Left forelimb (tissue), 1 donor: Measurements from ENCODE around the gene UTP11.
A peak's percentile ranks its signal among the peaks of the same experiment; 100 is the strongest.
"Not testable (repeated sequence)": the region's sequence is repeated elsewhere in the genome, so short reads cannot be mapped to it uniquely, and the experiment has no call there.

Experiments
- DNase-seq: peaks from one replicate; pipeline ENCODE4 v3.0.0-alpha.2; 2018; ENCODE audit warnings: low spot score

Gene UTP11, protein sequence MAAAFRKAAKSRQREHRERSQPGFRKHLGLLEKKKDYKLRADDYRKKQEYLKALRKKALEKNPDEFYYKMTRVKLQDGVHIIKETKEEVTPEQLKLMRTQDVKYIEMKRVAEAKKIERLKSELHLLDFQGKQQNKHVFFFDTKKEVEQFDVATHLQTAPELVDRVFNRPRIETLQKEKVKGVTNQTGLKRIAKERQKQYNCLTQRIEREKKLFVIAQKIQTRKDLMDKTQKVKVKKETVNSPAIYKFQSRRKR

DNA sequence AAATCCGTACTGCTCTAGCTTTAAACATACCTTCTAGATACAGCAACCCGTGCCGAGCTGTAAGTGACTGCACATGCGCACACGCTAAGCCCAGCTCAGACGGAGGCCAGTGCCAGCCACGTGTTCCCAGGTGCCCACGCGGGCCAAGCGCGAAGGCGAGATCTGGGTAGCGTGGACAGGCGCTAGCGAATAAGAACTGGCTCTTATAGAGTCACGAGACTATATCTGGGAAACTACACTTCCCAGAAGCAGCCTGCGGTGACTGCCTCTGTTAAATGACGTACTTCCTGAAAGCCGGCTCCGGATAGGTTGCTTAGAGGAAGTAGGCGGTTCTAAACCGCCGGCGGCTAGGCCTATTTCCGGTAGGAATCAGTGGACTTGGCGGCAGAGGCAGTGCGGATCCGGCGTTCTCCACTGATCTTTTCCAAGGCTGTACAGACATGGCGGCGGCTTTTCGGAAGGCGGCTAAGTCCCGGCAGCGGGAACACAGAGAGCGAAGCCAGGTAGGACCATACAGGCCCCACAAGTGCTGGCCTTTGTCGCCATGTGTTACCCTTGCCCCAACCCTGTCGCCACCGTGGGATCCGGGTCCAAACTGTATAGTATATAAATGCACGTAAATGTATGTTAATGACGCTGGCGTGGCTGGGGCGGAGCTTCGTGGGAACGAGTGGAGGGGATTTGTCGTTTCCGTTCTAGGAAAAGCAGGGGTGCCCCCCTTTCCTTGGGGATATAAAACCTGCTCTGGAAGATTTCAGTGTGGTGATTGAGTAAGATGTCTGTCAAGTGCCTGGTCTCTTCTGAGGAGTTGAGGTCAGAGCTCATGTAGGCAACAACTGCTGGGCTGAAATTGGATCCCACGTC, at the start of gene UTP11:
TSS of gene UTP11 (plus strand) at position 372 of the 864 bp plus-strand sequence. CDS start at position 441, 69 bp downstream.
- DNase-seq = peak; percentile 92

DNA sequence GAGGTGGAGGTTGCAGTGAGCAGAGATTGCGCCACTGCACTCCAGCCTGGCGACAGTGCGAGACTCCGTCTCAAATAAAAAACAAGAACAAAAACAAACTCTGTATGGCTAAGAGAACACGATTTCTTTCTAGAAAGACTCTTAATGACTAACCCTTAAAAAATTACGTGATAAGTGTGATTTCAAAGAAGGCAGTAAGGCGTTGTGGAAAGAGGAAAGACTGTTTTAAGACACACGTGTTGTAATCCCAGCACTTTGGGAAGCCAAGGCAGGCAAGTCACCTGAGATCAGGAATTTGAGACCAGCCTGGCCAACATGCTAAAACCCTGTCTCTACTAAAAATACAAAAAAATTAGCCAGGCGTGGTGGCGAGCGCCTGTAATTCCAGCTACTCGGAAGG, 48.4 kb upstream of the UTP11 start:
- DNase-seq = not testable (repeated sequence)

DNA sequence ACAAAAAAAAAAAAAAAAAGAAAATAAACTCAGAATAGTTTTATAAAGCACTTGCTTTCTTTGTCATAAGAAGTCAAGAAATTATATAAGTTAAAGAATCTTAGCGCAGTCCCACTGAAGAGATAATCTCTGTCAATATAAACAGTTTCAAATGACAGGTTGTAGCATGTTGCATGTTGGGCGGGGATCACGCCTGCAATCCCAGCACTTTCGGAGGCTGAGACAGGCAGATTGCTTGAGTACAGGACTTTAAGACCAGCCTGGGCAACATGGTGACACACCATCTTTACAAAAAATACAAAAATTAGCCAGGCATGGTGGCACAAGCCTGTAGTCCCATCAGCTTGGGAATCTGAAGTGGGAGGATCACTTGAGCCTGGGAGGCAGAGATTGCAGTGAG, 47.2 kb upstream of the UTP11 start:
- no peak for DNase-seq

DNA sequence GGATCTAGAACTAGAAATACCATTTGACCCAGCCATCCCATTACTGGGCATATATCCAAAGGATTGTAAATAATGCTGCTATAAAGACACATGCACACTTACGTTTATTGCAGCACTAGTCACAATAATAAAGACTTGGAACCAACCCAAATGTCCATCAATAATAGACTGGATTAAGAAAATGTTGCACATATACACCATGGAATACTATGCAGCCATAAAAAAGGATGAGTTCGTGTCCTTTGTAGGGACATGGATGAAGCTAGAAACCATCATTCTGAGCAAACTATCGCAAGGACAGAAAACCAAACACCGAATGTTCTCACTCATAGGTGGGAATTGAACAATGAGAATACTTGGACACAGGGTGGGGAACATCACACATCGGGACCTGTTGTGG, 38.9 kb upstream of the UTP11 start:
- DNase-seq = not testable (repeated sequence)

DNA sequence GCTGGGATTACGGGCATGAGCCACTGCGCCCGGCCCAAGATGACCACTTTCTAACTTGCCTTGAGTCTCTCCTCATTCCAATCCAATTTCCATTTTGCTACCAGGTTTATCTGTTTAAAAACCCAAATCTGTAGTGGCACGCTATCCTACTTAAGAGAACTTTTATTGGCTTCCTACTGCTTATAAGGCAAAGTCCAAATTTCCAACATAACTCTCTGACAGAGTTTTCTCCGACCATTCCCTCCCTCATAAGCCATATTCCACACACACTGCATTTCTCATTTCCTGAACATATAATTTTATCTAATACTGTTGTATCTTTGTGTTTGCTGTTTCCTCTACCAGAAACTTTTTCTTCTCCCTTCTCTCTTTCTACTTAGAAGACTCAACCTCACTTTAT, 38.0 kb upstream of the UTP11 start:
- no peak for DNase-seq

DNA sequence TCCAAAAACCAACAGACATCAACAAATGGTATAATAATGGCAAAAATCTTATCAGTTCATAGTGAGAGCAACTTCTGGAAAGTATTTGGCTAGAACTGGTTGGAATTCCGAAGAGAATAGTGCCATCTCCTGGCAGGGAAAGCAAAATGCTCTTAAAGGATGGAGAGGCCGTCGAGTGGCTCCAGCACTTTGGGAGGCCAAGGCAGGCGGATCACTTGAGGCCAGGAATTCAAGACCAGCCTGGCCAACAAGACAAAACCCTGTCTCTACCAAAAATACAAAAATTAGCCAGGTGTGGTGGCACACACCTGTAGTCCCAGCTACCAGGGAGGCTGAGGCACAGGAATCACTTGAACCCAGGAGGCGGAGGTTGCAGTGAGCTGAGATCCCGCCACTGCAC, 37.5 kb upstream of the UTP11 start:
- DNase-seq = not testable (repeated sequence)

DNA sequence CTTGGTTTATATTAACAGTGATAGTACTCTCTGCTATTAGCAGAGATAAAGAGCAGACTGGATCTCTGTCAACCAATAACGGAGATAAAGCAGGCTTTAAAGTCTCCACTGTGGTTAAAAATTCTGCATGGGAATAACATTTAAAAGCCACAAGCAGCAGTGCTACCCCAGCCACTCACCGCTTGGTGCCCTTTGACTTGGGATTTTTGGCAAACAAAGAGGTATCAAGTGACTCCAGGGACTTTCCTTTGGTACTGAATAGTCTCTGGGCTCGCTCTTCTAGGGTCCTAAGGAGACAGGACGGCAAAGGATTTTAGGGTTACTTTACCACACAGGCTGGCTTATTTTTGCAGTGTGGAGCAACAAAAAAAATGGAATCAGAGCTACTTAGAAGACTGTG, 34.0 kb upstream of the UTP11 start:
- DNase-seq = no peak

DNA sequence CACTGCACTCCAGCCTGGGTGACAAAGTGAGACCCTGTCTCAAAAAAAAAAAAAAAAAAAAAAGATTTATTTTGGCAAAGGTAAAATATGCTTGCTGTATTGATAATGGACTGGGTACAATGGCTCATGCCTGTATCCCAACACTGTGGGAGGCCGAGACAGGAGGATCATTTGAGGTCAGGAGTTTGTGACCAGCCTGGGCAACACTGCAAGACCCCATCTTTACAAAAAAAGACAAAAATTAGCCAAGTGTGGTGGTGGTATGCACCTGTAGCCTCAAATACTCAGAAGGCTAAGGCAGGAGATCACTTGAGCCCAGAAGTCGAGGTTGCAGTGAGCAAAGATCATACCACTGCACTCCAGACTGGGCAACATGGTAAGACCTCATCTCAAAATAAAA, 29.0 kb upstream of the UTP11 start:
- DNase-seq = no peak

DNA sequence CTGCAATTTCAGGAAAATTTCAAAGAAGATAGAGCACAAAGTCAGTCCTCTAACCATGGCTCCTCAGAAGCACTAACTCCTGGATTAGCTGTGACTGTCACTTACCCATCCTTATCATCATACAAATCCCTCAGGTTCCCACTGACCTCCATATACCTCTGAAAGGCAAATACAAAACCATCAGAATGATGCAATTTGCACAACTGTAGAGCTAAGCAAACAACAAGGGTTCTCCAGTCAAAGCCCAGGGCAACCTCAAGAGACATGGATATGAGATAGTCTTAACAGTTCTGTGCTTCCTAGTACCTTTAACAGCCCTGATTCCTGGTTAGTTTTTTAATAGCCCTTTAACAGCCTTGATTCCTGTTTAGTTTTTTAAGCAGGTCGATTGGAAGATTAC, 24.9 kb upstream of the UTP11 start:
- DNase-seq = no peak

DNA sequence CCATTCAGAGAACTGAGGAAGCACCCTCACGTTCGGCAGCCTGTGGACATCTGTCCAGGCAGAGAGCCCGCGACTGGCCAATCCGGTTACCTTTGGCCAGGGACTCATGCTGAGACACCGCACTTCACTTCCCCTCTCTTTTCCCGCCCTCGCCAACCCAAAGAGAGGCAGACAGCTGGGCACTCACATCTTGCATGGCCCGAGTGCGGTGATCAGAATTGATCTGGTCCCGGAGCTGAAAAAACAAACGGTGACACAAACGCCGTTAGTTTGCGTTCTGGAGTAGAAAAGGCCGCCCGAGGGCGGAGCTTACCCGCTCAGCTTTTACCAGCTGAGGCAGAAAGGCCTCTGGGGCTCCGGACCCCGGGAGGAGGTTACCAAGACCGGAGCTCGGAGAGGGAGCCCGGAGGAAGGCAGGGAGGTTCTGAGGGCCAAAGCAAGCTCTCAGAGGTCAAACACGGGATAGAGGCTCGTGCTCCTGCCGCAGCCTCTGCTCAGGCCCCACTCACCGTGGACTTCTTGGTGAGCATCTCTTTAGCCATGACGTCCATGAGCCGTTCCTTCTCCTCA, 23.1 kb upstream of the UTP11 start:
- no peak for DNase-seq

DNA sequence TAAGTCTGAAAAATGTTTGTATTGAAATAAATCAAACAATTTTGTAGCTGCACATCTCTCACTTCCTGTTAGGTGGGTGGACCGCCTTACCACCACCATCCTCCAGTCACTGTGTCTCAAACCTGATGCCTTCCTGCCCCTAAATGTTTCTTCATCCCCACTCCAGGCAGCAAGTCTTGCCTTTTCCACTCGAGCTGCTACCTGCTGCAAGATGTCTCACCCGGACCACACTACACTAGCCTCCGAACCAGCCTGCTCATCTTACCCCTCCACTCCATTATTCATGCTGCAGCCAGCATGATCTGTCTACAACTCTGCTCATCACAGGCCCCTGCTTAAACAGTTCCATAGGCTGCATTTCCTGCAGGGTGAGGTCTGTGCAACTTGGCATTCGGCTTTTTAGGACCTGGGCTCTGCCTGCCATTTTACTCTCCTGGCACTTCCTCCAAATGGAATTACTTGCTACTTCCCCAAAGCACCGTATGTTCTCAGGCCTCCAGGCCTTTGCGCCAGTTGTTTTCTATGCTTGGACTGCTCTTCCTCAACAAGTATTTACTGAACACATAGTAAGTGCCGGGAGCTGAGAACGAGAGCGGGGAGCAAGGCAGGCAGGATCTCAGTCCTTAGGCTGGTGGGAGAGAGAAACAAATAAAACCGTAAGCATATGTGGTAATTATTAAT, 17.5 kb upstream of the UTP11 start:
- no peak for DNase-seq

DNA sequence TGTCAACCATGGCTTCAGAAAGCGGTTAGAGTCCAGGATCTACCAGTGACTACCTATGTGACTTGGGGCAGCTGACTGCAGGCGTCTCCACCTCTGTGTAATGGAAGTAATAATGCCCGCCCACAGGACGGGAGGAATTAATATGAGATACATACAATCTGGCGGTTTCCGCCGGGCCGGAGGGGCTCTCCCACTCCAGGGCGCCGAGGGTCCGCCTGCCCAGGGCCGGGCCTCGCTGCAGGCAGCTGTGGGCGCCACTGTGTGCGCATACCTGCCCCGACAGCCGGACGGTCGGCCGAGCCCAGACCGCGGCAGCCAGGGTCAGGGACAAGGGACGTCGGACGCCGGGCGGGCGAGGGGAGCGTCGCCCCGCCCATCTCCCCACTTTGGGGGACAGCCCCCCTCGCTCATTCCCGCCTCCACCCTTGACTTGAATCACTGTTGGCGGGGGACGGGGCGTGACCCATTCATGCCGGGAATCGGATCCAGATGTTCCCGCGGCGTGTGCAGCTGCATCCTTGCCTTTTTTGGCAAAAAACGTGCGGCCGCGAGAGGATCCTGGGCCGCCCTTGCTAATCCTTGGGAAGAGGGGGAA, 16.7 kb upstream of the UTP11 start:
- DNase-seq = peak; percentile 93

DNA sequence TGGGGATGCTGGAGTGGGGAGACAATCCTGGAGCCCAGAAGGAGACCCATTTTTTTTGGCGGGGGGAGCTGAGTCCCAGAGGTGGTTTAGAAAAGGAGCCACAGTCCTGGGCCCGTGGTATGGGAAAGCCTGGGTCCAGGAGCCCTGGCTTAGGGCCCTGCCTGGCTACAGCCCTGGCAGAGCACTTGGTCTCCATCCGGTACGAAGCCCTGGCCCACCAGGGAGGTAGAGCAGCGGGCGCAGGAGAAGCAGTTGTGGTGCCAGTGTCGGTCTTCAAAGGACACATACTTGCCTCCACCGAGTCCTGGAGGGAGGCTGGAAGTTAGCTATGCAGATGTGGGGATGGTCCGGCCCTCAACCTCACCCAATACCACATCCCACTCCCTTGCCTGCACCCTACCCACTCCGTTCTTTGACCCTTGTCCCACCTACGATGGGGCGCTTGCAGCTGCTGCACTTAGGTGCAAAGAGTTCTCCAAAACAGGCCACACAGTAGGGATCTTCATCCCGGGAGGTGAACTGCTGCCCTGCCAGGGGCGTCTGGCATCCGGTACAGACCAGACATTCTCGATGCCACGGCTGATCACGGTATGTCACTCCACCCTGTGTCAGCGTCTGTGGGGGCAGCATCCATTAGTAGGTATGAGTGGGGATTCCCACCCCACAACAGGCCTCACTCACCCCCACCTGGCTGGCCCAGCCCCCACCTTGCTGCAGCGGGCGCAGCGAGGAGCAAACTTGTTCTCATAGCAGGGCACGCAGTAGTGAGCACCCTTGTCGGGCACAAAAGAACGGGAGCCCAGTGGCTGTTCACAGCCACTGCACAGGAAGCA, 15.1 kb upstream of the UTP11 start:
- DNase-seq = no peak

DNA sequence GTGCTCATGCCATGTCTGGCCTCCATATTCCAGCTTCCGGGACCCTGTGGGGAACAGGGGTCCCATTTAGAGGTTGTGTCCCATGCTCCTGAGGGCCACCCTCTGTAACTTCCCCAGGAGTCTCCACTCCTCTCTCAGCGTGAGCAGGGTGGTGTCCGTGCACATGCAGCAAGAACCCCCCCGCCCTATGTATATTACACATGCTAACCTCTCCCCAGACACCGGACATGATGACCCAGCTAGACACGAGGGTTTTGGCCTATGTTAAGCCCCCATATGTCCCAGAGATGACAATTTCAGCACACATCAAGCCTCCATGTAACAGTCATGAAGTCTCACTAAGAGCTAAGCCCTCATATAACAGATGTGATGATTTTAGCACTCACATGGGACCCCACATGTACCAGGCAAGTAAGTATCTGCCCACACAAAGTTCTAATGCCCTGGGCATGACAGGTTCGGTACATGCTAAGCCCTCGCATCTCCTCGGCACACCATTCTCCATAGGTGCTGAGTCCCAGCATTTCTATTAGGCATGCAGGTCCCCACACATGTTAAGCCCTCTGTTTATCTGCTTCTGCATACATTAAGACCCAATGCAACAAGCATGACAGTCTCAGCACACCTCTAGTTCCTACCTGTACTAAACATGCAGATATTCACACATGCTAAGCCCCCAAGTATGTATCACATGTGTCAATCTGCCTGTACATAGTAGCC, 14.3 kb upstream of the UTP11 start:
- DNase-seq = no peak

DNA sequence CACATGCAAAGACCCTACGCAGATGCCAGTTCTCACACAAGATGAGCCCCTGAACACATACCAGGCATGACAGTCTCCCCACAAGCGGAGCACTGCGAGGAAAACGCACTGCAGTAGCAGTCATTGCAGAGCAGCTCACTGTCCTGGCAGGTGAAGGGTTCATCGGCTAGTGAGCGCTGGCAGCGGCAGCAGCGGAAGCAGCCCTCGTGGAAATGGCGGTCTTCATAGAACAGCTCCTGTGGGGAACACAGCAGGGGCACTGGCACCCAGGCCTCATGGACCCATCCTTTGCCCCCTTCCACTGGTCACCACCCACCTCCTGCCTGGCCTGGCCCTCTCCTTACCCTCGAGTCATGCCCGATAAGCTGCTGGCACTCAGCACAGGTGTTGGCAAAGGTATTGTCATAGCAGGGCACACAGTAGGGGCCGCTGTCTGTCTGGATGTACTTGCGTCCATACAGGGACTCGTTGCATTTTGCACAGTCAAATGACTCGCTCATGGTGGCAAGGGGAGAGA, 13.6 kb upstream of the UTP11 start:
- DNase-seq = no peak

DNA sequence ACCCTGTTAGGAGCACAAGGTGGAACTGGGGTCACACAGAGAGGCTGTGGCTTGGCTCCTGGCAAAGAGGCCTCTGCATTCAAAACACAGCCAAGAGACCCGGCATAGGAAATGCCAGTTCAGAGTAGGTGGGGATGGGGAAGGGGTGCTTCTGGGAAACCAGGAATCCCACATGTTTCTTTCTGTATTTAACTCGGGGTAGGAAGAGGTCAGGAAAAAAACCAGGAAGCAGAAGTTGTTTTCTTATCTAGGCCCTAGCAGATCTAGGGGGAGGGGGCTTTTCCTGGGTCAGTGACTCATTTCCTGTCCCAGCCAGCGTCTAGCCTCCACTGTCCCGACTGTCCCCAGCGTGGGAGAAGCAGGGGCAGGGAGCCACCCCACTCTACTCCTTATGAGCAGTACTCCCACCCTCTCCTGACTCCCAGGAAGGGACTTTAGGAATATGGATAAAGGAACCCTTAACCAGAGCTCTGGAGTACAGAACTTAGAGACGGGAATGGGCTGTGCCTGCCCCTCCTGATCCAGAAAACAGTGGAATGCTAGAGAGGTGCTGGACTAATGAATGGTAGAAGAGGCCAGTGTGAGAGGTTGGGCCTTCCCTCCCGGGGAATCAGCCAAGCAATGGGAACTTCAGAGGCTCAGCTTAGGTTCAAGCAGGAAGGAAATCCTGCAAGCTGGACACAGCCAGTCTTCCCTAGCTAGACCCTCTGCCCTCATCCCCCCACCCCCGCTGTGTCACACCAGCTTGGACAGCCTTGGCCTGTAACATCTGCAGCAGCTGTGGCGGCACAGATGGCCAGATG, 12.9 kb upstream of the UTP11 start:
- no peak for DNase-seq

DNA sequence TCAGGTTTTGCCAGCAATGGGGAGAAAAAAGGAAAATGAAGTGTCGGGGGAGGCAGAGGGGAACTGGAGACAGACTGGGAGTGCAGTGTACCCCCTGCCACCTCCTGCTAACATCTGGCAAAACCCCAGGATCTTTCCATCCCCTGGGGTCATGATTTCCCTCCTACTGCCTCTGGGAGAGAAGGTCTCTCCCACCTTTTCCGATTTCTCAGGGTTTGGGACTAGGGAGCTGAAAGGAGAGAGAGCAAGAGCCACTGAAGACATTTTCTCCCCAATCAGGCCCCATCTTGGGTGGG, 12.4 kb upstream of the UTP11 start:
- no peak for DNase-seq

DNA sequence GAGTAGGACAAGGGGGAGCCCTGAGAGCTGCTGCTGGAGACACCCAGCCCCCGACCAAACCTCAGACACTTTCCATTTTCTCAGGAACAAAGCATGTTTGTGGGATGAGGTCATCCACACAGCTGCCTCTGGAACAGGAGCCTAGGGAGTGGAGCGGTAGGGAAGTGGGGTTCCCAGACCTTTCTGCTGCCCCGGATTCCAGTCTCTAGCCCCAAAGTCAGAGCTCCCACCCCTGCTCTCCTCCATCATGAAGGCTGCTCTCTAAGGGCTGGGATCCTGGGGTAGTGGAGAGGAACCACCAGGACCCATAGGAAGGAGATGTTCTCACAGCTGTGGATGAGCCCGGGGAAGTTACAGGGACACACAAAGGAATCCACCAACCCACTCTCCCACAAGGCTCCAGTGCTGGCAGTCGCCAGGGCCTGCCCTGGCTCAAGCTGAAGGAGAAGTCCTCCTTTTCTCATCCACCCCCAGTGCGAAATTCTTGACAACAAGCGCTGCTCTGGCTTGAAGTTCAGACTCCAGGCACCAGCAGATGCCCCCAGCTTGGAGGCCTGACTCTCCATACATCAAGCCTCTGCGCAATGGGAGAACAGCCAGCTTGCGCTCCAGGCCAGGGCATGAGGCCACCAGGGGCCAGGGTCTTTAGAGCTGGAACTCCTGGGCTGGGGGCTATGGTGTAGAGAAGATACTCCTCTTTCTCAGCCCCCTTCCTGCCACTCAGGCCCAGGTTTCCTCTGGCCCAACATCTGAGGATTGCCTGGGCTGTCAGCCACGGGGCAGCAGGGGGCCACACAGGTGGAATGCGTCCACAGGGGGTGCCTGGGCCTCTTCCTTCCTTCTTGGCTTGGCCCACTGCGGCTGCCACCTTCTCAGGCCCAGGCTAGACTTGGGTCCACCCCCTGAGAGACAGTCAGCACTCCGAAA, 11.7 kb upstream of the UTP11 start:
- DNase-seq = no peak
